GM21619 (cell line): ENCODE measurements around the gene KDM2B.

ENCODE experiments used
- ATAC-seq: cut with Tn5 transposase; IDR thresholded peaks from one replicate; pipeline ENCODE4 v1.9.1; 2021; ENCODE audit not compliant: unreplicated experiment

KDM2B gene

GRCh38 chr12:121466794-121467637, 113.8 kb downstream of the KDM2B start:
- ATAC-seq, result peak; percentile 83

DNA sequence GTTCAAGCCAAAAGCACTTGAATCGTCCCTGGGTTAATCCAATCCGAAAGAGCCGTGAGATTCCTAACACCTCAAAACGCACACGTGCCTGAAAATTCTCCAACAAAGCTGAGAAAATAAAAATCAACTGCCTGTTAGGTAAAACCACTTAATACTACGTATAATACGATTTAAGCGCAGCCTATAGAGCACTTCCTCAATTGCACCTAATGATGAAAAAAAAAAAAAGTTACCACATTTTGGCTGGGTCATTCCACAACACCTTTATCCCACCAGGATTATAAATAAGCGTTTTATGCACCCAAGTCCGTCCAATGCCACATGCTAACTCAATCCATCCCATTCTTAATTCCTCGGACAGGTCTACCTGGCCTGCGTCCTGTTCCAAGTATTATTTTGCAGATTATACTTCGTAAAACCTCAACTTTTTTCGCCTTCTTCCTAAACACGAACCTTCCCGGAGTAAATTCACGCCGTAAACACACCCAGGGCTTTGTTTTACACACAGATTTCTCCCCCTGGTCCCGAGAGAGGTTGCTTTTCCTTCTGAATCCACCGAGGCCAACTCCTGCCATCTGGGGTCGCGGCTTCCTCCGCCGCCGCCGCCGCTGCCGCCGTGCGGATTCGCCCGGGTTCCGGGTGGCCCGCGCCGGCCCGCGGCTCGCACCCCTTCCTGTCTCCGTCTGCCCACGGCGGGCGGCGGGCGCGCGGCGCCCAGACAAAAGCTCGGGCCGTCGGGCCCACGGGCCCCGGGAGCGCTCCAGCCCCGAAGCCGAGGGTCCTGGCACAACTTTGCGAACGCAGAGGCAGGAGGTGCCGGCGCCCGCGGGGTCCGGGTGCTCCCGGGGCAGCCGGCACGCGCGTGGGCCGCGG, 114.7 kb downstream of the KDM2B start:
- ATAC-seq, result peak; percentile 12

- no peak for ATAC-seq
Measured at GRCh38 chr12:121464331-121464730, 116.5 kb downstream of the KDM2B start.

DNA sequence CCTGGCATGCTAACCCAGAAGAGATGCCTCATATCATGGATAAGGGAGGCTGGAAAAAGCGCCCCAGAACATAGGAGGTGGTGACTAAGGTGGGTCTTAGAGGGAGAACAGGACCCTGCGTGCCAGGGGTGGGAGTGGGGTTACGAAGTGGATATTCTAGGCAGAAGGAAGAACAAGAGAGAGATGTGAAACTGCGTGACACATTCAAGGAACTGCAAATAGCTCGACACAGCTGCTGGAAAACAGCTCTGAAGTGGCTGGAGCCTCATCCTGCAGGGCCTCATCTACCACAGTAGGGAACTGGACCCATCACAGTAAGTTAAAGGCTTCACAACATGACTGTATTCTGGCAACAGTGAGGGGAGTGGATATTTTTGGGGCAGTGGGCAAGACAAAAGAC, 119.8 kb downstream of the KDM2B start:
- no peak for ATAC-seq

DNA sequence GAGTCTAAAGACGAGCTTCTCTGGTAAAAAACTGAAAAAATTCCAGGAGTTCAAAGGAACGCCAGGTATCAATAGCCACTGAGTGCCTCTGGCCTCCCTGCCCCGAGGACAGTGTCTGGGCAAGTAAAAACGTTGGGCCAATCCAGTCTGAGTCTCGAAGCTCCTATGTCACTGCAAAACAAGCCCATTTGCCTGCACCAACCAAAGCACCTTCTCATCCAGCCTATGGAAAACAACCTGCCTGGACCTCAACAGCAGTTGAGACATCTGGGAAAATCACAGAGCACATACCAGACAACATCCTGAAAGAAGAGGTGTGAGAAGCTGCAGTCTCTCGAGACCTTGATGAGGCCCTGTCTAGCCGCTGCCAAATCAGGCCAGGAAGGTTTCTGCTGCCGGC, 124.3 kb downstream of the KDM2B start:
- no peak for ATAC-seq

DNA sequence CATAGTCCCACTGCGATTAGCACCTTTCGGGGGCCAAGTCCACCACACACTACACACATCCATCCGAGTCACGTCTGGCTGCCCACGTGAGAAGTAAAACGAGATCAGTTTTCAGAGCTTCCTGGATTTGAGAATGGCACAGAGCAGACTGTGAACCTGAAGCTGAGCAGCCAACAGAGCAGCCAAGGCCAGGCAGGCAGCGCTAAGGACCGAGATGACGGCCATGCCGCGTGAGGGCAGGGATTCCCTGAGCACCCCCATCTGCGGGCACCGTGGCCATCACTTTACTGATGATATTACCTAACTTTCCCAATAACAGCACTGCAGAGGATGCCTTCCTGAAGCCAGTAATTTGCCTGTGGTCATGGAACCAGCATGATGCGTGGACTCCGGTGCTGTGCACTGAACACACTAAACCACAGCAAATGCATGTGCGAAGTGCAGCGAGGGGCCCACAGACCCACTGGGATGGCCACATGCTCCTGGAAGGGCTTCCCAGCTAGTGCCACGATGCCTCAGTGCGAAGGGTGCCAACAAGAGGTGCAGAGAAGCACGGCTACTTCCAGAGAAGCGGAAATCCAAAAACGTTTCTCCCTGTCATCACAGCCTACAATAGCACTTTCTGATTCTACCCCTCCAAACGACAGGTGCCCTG, 124.9 kb downstream of the KDM2B start:
- ATAC-seq, result no peak

- no peak for ATAC-seq
Measured at GRCh38 chr12:121454921-121455320, 125.9 kb downstream of the KDM2B start.

GRCh38 chr12:121453629-121454028, 127.2 kb downstream of the KDM2B start:
- ATAC-seq, result no peak

GRCh38 chr12:121452985-121453360, 127.8 kb downstream of the KDM2B start:
- ATAC-seq, result no peak

DNA sequence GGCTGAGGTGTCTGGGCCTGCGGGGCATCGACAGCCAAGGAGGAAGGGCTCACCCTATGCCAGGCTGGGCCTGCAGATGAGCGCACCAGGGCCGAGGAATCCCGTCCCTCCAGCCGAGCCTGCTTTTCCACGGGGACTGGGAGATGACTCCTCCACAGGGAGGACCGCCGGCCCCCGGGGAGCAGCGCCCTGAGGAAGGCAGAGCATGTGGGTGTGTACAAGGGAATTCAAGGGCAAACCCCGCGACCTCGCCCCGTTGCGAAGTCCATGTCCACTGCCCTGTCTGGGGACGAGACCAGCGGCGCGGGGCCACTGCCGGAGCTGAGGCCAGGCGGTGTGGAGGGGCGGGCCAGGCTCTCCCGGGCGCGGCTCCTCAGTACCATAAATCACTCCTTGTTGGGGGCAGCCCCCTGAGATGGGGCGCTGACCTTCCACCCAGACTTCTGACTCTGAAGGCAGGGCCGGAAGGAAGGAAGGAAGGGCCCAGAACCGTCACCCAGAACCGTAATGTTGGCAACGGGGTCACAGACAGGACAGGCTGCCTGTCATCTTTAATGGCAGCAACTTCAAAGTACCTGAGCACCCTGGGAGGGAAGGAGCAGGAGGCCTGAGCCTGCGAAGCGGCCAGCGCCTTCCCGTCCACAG, 128.4 kb downstream of the KDM2B start:
- ATAC-seq, result no peak

GRCh38 chr12:121451961-121452339, 128.9 kb downstream of the KDM2B start:
- ATAC-seq, result no peak

- ATAC-seq, result no peak
Measured at GRCh38 chr12:121448771-121449315, 132.0 kb downstream of the KDM2B start.

DNA sequence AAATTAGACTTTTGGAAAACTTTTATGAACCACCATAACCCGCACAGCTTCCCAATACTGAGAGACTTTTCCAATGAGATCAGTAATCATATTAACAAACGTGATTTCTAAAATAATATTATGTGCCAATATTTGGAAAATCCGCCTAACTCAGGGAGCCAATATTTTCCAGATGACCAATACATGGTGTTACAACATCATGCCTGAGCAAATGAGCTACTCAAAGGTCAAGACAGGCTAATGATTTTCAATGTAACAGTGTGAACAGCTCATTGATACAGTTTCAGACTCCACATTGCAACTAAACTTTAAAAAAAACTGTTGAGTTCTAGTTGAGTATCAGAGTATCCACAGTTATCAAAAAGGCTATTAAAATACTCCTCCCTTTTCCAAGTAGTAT, 134.1 kb downstream of the KDM2B start:
- no peak for ATAC-seq

GRCh38 chr12:121444842-121445202, 136.0 kb downstream of the KDM2B start:
- ATAC-seq, result no peak

DNA sequence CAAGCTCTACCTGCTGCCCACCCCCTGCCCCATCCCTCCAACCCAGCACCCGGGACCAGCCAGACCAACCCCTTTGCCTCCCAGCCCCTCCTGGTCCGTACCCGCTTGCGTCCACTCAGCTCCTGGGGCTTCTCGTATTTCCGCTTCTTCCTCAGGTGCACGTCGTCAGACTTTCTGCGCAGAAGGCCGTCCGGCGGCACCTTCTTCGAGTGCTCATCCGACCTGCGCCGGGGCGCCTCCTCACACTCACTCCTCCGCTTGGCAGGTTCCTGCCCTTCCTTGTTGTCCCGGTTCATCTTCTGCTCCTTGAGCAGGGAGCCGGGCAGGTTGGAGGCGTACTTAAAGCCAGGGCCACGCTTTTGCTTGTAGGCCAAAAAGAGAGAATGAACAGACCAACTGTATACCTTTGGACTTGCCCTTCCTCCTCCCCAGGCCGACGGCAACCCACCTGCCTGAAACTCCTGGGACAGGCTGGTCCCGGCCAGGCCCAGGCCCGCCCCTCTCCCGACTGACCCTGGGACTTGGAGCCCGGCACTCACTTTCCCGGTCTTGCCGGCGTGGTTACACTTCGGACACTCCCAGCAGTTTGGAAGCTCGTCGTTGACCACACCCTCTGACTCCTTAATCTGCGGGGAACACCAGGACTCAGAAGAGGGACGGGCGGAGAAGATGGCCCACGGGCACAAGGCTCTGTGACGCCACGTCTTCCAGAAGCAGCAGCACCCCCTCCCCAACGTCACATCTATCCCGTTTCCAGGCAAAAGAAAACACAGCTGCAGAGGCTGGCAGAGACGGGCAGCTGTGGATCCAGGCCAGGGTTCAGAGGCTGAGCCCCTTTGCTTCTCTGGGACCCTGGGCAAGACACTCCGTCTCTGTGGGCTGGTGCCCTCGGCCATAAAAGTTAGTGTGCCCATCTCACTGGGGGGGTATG, 136.6 kb downstream of the KDM2B start:
- no peak for ATAC-seq

DNA sequence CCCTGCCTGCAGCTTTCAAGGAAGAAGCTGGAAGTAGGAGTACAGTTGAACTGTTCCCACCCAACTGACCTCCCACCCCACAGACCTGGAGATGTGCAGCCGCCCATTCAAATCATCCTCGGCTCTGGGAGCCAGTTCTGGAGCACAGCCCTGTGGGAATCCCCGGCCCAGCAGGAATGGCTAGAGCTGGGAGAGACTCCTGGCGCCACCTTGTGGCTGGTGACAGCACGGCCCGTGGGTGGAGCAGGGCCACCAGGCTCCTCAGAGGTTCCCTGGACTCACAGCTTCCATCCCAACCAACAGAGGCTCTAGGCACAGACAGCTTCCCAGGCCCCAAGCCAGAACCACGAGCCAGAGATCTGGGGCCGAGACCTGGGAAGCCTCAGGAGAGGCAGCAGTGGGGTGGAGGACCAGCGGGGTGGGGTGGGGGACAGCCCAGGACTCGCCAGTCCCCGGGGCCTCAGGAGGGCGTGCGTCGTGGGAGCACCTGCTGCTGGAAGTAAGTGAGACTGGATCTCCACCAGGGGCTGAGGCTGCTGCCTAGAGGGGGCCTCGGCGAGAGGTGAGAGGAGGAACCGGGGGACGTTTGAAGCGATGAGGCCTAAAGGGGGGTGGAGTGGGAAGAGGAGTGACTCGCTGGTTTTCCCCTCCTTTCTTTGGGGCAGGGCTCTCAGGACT, 137.5 kb downstream of the KDM2B start:
- no peak for ATAC-seq

- ATAC-seq, result no peak
Measured at GRCh38 chr12:121442028-121442948, 138.5 kb downstream of the KDM2B start.

GRCh38 chr12:121441555-121441954, 139.3 kb downstream of the KDM2B start:
- no peak for ATAC-seq
